Esophagus squamous epithelium (tissue), 4 donors: ENCODE data around the gene ITPR2.

Source experiments
- CTCF ChIP-seq, 6 experiments: fragments of 450-650 bp in 4 of 6; fragments of 200-600 bp in 2 of 6; sonication (generic) in 2 of 6; IDR thresholded peaks; one replicate each; pipeline ENCODE4 v1.5.1; 2016 to 2019; ENCODE audit warnings: antibody characterized with exemption in 6 of 6, mild to moderate bottlenecking in 4 of 6, moderate library complexity in 4 of 6
- POLR2A ChIP-seq, 4 donors: fragments of 450-650 bp; IDR thresholded peaks; one replicate each; pipeline ENCODE4 v1.6.1; 2017; ENCODE audit warnings: antibody characterized with exemption in 4 of 4, mild to moderate bottlenecking in 4 of 4, moderate library complexity in 3 of 4

- no peak for TF ChIP-seq CTCF (IDR thresholded peaks at IDR 0.05)
- no peak for TF ChIP-seq POLR2A (IDR thresholded peaks at IDR 0.05)
Observed at GRCh38 chr12:26493656-26494055, 339.3 kb downstream of the ITPR2 start.
